ENCODE data around the gene REV3L. TPM values are rescaled to one million over a fixed set of nuclear protein-coding genes. Genes with fewer than 3 reads are reported as not detected.

Gene REV3L
- total RNA-seq, 1 experiment from 2014 or later: 25.3 TPM

DNA sequence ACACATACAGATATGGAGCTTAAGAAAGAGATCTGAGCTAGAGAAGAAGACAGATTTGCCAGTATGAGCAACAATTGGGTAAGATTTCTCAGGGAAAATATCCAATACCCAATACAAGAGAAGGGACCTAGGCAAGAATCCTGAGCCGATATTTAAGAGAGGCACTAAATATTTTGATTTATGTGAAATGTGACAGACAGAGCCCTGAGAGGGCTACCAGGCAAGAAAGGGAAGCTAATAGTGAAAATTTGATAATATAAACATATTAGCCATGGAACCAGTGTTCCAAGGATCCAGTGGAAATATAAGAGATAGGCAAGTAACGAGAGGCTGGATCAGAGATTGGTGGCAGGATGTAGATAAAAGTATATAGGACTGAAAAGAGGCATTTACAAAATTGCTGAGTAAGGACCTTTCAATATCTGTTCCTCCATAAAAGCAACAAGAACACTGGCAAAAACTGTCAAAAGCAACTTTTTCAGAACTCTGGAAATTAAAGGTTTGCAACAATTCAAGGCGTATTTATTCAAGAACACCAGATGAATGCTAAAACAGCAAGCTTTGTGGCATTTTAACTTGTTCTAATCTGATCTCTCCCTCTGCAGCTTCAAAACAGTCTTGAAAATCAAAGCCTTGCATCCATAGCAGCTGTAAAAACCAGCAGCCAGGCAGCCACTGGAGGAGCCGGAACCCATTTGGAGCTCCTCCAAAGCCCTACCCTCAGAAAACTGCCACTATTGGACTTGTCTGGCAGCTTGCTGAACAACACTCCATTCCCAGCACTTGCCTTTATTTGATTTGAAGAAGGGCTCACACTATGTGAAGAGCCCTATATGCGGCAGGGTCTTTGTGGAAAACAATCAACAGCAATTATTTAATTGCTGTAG lies 58.8 kb downstream of the REV3L start:
- ATAC-seq: peak; percentile 4; the same call in 1 of the 2 replicates
- ChIA-PET CTCF (interaction anchor here (1.1 kb wide), 1 partner anchor 55 kb away, joined by 4 read pairs; no protein-coding TSS in a partner anchor), POLR2A (ENCODE audit: unreplicated experiment) (no interaction called here)
- Histone ChIP-seq H3K79me2 (ENCODE audit: low read length) (peaks cover 85% of the 10 kb centered on the region), H3K4me1 (ENCODE audit: insufficient read depth, low read length) (peaks cover 51% of the 10 kb centered on the region), H3K4me2 (ENCODE audit: low read length) (peak overlapping the region; percentile 39), H3K9me3 (ENCODE audit: low read length) (peaks cover 6% of the 10 kb centered on the region; the same call in 1 of the 2 replicates), H3K36me3 (ENCODE audit: low read depth, low read length) (peaks cover 4% of the 10 kb centered on the region; the same call in 1 of the 2 replicates), H3K27ac (ENCODE audit: low read length) (peak overlapping the region; percentile 27), H3K9me2 (replicated peaks; ENCODE audit: low read length) (no peaks in the 10 kb centered on the region), H3K4me3 (ENCODE audit: low read length) (no peak overlapping the region), H3K27me3 (ENCODE audit: low read length) (no peaks in the 10 kb centered on the region), H3K9ac (ENCODE audit: low read length) (no peak overlapping the region), H2AFZ (ENCODE audit: low read length) (no peak overlapping the region), H3F3A (ENCODE audit: low read length, unreplicated experiment) (no peaks in the 10 kb centered on the region), H4K20me1 (ENCODE audit: low read length) (no peaks in the 10 kb centered on the region)
- BruUV-seq (replicated peaks): no TSS peak
- intact Hi-C loops (cut with micrococcal nuclease): no loop called here
- no peak for TF ChIP-seq EZH2 (IDR thresholded peaks at IDR 0.05; ENCODE audit: low read length, unreplicated experiment)
- TF ChIP-seq, protein P1, sequence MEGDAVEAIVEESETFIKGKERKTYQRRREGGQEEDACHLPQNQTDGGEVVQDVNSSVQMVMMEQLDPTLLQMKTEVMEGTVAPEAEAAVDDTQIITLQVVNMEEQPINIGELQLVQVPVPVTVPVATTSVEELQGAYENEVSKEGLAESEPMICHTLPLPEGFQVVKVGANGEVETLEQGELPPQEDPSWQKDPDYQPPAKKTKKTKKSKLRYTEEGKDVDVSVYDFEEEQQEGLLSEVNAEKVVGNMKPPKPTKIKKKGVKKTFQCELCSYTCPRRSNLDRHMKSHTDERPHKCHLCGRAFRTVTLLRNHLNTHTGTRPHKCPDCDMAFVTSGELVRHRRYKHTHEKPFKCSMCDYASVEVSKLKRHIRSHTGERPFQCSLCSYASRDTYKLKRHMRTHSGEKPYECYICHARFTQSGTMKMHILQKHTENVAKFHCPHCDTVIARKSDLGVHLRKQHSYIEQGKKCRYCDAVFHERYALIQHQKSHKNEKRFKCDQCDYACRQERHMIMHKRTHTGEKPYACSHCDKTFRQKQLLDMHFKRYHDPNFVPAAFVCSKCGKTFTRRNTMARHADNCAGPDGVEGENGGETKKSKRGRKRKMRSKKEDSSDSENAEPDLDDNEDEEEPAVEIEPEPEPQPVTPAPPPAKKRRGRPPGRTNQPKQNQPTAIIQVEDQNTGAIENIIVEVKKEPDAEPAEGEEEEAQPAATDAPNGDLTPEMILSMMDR (conservative IDR thresholded peaks at IDR 0.05; ENCODE audit: low read depth, low read length): no peak
- no peak for TF ChIP-seq EZH2phosphoT487 (IDR thresholded peaks at IDR 0.05; ENCODE audit: borderline replicate concordance, low read length)
- peak; percentile 65 for DNase-seq

DNA sequence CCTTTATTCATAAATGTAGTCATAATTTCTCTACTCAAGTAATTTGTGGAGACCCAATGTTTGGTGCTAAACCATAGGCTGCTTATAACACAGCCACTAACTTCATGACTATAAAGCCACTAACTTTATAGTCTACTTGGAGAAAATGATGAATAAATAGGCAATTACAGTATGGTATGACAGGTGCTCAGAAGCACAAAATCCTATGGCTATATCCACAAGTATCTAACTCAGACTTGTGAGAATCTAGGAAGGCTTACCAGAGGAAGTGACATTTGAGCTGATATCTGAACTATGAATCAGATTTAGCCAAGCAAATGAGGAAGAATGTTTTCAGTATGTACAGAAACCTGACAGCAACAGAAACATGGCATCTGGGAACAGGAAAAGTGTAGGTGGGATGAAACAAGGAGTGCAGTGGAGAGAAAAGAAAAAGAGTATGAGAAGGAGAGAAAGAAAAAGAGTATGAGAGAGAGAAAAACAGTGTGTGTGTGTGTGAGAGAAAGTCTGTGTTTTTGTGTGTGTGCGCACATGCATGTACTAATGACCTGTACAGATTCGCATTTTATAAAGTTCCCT lies 59.9 kb downstream of the REV3L start:
- peaks cover 83% of the 10 kb centered on the region for H3K79me2 ChIP-seq (ENCODE audit: low read length)
- H3K4me1 ChIP-seq (ENCODE audit: insufficient read depth, low read length): peaks cover 59% of the 10 kb centered on the region
- TF ChIP-seq EZH2 (IDR thresholded peaks at IDR 0.05; ENCODE audit: low read length, unreplicated experiment): no peak
- TF ChIP-seq, protein P1 (conservative IDR thresholded peaks at IDR 0.05; ENCODE audit: low read depth, low read length): no peak
- no peak for TF ChIP-seq EZH2phosphoT487 (IDR thresholded peaks at IDR 0.05; ENCODE audit: borderline replicate concordance, low read length)
- ATAC-seq (no peak), DNase-seq (peak; percentile 11)
- no peaks in the 10 kb centered on the region for H3K9me2 ChIP-seq (replicated peaks; ENCODE audit: low read length)
- BruUV-seq (replicated peaks): no TSS peak
- H3F3A ChIP-seq (ENCODE audit: low read length, unreplicated experiment): no peaks in the 10 kb centered on the region
- H3K9ac ChIP-seq (ENCODE audit: low read length): no peak overlapping the region
- H3K4me3 ChIP-seq (ENCODE audit: low read length): no peak overlapping the region
- H3K27me3 ChIP-seq (ENCODE audit: low read length): no peaks in the 10 kb centered on the region
- intact Hi-C loops (cut with micrococcal nuclease): no loop called here
- no peak overlapping the region for H3K27ac ChIP-seq (ENCODE audit: low read length)
- no peaks in the 10 kb centered on the region for H3K36me3 ChIP-seq (ENCODE audit: low read depth, low read length)
- ChIA-PET CTCF (no interaction called here), POLR2A (ENCODE audit: unreplicated experiment) (no interaction called here)
- H3K4me2 ChIP-seq (ENCODE audit: low read length): peak overlapping the region; percentile 29
- H3K9me3 ChIP-seq (ENCODE audit: low read length): no peaks in the 10 kb centered on the region
- no peaks in the 10 kb centered on the region for H4K20me1 ChIP-seq (ENCODE audit: low read length)
- H2AFZ ChIP-seq (ENCODE audit: low read length): no peak overlapping the region

All from PC-3 (cell line).